ENCODE measurements around the gene KIAA0513.
"Not testable (repeated sequence)": the region's sequence is repeated elsewhere in the genome, so short reads cannot be mapped to it uniquely, and the experiment has no call there.

Gene KIAA0513

GRCh38 chr16:85051683-85052082 lies 24.1 kb downstream of the KIAA0513 start:
- no peak for DNase-seq

GRCh38 chr16:85052536-85052935 lies 24.9 kb downstream of the KIAA0513 start:
- DNase-seq, result no peak

GRCh38 chr16:85054321-85054720 lies 26.7 kb downstream of the KIAA0513 start:
- DNase-seq, result not testable (repeated sequence)

- DNase-seq, result no peak
Observed at GRCh38 chr16:85054948-85055492, 27.4 kb downstream of the KIAA0513 start.

- peak; percentile 48 for DNase-seq
Observed at GRCh38 chr16:85055493-85056210, 28.1 kb downstream of the KIAA0513 start.

- peak; percentile 29 for DNase-seq
Observed at GRCh38 chr16:85056211-85056748, 28.7 kb downstream of the KIAA0513 start.

GRCh38 chr16:85057212-85057889 lies 29.8 kb downstream of the KIAA0513 start:
- no peak for DNase-seq

GRCh38 chr16:85057948-85058347 lies 30.4 kb downstream of the KIAA0513 start:
- DNase-seq, result no peak

- no peak for DNase-seq
Observed at GRCh38 chr16:85058909-85059308, 31.3 kb downstream of the KIAA0513 start.

- DNase-seq, result no peak
Observed at GRCh38 chr16:85061566-85061965, 34.0 kb downstream of the KIAA0513 start.

- DNase-seq, result no peak
Observed at GRCh38 chr16:85062323-85062722, 34.7 kb downstream of the KIAA0513 start.

- no peak for DNase-seq
Observed at GRCh38 chr16:85062845-85063244, 35.2 kb downstream of the KIAA0513 start.

- no peak for DNase-seq
Observed at GRCh38 chr16:85064186-85064585, 36.6 kb downstream of the KIAA0513 start.

GRCh38 chr16:85065099-85065498 lies 37.5 kb downstream of the KIAA0513 start:
- DNase-seq, result no peak

GRCh38 chr16:85066346-85066885 lies 38.8 kb downstream of the KIAA0513 start:
- no peak for DNase-seq

- no peak for DNase-seq
Observed at GRCh38 chr16:85067024-85067423, 39.4 kb downstream of the KIAA0513 start.

- DNase-seq, result no peak
Observed at GRCh38 chr16:85067426-85067825, 39.8 kb downstream of the KIAA0513 start.

- no peak for DNase-seq
Observed at GRCh38 chr16:85068746-85069145, 41.2 kb downstream of the KIAA0513 start.

GRCh38 chr16:85069171-85069570 lies 41.6 kb downstream of the KIAA0513 start:
- DNase-seq, result no peak

- no peak for DNase-seq
Observed at GRCh38 chr16:85072076-85072860, 44.7 kb downstream of the KIAA0513 start.

- peak; percentile 55 for DNase-seq
Observed at GRCh38 chr16:85072947-85073346, 45.4 kb downstream of the KIAA0513 start.

- DNase-seq, result no peak
Observed at GRCh38 chr16:85074225-85074914, 46.8 kb downstream of the KIAA0513 start.
